GM19463 (cell line): ENCODE results near the gene TMEM141.
"Not testable (repeated sequence)": the region's sequence is repeated elsewhere in the genome, so short reads cannot be mapped to it uniquely, and the experiment has no call there.

Source experiments
- ATAC-seq: cut with Tn5 transposase; IDR thresholded peaks from one replicate; pipeline ENCODE4 v1.9.1; 2021; ENCODE audit warnings: mild to moderate bottlenecking, moderate library complexity; ENCODE audit not compliant: unreplicated experiment

TMEM141 gene

GRCh38 chr9:136792321-136793085 lies 1.4 kb downstream of the TMEM141 start:
- ATAC-seq = no peak

- ATAC-seq = no peak
Observed at GRCh38 chr9:136793086-136793946, 2.2 kb downstream of the TMEM141 start.

- ATAC-seq = no peak
Observed at GRCh38 chr9:136794281-136794999, 3.3 kb downstream of the TMEM141 start.

- no peak for ATAC-seq
Observed at GRCh38 chr9:136795000-136795348, 3.8 kb downstream of the TMEM141 start.

- ATAC-seq = no peak
Observed at GRCh38 chr9:136796238-136796774, 5.2 kb downstream of the TMEM141 start, which contains the start of gene CCDC183. Gene CCDC183 (plus strand): TSS chr9:136796338. CDS start chr9:136796398, 60 bp downstream.

- ATAC-seq = not testable (repeated sequence)
Observed at GRCh38 chr9:136796775-136797347, 5.7 kb downstream of the TMEM141 start.

GRCh38 chr9:136798708-136799078 lies 7.5 kb downstream of the TMEM141 start:
- no peak for ATAC-seq

- ATAC-seq = no peak
Observed at GRCh38 chr9:136799079-136799853, 8.1 kb downstream of the TMEM141 start.

- ATAC-seq = no peak
Observed at GRCh38 chr9:136799854-136800657, 8.9 kb downstream of the TMEM141 start.

GRCh38 chr9:136802321-136802720 lies 11.2 kb downstream of the TMEM141 start:
- no peak for ATAC-seq

- ATAC-seq = not testable (repeated sequence)
Observed at GRCh38 chr9:136803009-136803550, 11.9 kb downstream of the TMEM141 start.

GRCh38 chr9:136803551-136804508 lies 12.7 kb downstream of the TMEM141 start:
- ATAC-seq = no peak

- ATAC-seq = no peak
Observed at GRCh38 chr9:136804509-136805206, 13.5 kb downstream of the TMEM141 start.

GRCh38 chr9:136805207-136805740 lies 14.1 kb downstream of the TMEM141 start:
- ATAC-seq = no peak

GRCh38 chr9:136806067-136806466 lies 14.9 kb downstream of the TMEM141 start:
- ATAC-seq = no peak

- no peak for ATAC-seq
Observed at GRCh38 chr9:136806631-136807201, 15.6 kb downstream of the TMEM141 start.
